Kidney epithelial cell (primary cell): ENCODE results near the gene BANP. TPM values are rescaled to one million over a fixed set of nuclear protein-coding genes. Genes with fewer than 3 reads are reported as not detected.
"Not testable (repeated sequence)": the region's sequence is repeated elsewhere in the genome, so short reads cannot be mapped to it uniquely, and the experiment has no call there.

Source experiments
- DNase-seq: peaks from one replicate; pipeline ENCODE4 v3.0.0-alpha.2; 2010; ENCODE audit warnings: low read depth
- H3K27me3 ChIP-seq: 2 replicates; pipeline ENCODE4 v1.6.0; 2011; ENCODE audit warnings: low read length; ENCODE audit not compliant: control insufficient read depth, insufficient read depth
- H3K36me3 ChIP-seq: 2 replicates; pipeline ENCODE4 v1.5.1; 2011; ENCODE audit warnings: low read length; ENCODE audit not compliant: control insufficient read depth, insufficient read depth
- H3K4me3 ChIP-seq: 2 replicates; pipeline ENCODE4 v1.5.1; 2011; ENCODE audit warnings: low read depth, mild to moderate bottlenecking, control low read depth, low read length
- total RNA-seq: library from RNA; depleted of rRNA; stranded (reverse); fragments of >200 nt; gene quantifications from 2 replicates; pipeline ENCODE4 v1.2.3, GENCODE V29; 2015
- TF ChIP-seq, protein P1 (sequence below): IDR thresholded peaks from 2 replicates; pipeline ENCODE4 v1.5.1; 2011; ENCODE audit warnings: mild to moderate bottlenecking, moderate library complexity, low read length, control low read depth, inconsistent platforms; ENCODE audit not compliant: insufficient read depth, poor library complexity, severe bottlenecking

The BANP gene
- total RNA-seq, 1 donor from 2014 or later, result 25.9 TPM

GRCh38 chr16:87971933-87972332, 20.7 kb downstream of the BANP start:
- no peak for DNase-seq
- H3K27me3 ChIP-seq, result no peaks in the 10 kb centered on the region
- TF ChIP-seq, protein P1, sequence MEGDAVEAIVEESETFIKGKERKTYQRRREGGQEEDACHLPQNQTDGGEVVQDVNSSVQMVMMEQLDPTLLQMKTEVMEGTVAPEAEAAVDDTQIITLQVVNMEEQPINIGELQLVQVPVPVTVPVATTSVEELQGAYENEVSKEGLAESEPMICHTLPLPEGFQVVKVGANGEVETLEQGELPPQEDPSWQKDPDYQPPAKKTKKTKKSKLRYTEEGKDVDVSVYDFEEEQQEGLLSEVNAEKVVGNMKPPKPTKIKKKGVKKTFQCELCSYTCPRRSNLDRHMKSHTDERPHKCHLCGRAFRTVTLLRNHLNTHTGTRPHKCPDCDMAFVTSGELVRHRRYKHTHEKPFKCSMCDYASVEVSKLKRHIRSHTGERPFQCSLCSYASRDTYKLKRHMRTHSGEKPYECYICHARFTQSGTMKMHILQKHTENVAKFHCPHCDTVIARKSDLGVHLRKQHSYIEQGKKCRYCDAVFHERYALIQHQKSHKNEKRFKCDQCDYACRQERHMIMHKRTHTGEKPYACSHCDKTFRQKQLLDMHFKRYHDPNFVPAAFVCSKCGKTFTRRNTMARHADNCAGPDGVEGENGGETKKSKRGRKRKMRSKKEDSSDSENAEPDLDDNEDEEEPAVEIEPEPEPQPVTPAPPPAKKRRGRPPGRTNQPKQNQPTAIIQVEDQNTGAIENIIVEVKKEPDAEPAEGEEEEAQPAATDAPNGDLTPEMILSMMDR, result no peak
- H3K4me3 ChIP-seq, result no peak overlapping the region
- H3K36me3 ChIP-seq, result no peaks in the 10 kb centered on the region

- TF ChIP-seq, protein P1, result no peak
- H3K36me3 ChIP-seq, result no peaks in the 10 kb centered on the region
- H3K27me3 ChIP-seq, result no peaks in the 10 kb centered on the region
- no peak for DNase-seq
- no peak overlapping the region for H3K4me3 ChIP-seq
Measured at GRCh38 chr16:87973717-87974116, 22.5 kb downstream of the BANP start.

DNA sequence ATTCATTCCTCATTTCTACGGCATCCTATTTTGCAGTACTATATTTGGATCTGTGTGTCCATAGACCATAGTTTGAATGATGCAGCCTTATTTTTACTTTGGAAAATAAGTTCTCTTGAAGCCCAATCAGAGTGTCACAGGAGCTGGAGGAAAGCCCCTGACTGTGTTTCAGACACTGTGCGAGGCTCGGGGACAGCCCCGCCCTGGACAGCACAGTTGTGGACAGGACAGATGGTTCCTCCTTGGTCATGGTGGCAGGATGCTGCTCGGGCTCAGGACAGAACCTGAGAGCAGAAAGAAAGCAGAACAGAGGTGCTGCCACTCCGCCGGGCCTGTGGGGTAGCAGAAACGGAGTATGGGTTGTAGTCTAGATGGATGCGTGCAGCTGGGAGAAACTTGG, 22.9 kb downstream of the BANP start:
- no peak for DNase-seq
- TF ChIP-seq, protein P1, result no peak

DNA sequence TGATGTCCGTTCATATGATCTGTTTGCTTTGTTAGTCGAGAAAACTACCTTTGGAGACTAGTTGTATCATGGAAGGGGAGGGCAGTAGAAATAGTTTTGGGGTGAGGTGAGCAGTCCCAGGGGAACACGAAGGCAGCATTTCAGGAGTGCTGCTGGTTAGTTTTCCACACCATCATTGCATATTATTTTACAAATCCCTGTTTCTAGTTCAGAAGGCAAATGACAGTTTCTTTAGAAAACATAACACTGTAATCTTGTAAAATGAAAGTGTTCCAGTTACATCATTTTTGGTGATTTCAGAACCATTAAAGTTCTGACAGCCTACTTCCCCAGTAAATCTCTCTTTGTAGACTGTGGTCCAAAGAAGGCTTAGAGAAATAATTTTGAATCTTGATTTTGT, 25.4 kb downstream of the BANP start:
- TF ChIP-seq, protein P1, result no peak
- no peaks in the 10 kb centered on the region for H3K27me3 ChIP-seq

More for the DNA sequence above, 22.9 kb downstream of the BANP start:
- no peak overlapping the region for H3K4me3 ChIP-seq
- H3K36me3 ChIP-seq, result no peaks in the 10 kb centered on the region
- H3K27me3 ChIP-seq, result no peaks in the 10 kb centered on the region

DNA sequence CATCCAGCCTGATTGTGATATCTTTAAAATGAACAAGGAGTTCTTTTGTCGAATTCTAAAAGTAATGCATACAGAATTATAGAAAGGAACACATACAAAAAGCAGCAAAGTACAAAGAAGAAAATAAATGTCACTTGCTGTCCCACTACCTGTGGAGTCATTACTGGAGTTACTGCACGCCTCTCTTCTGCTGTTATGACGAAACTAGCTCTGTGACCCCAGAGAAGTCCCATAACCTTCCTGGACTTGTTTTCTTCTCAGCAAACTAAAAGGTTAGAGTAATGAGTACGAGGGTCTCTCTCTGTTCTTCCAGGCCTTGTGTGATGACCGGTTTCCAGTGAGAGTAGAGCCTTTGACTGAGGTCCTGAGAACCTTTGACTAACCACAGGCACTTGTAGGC, 26.9 kb downstream of the BANP start:
- no peak overlapping the region for H3K4me3 ChIP-seq
- no peaks in the 10 kb centered on the region for H3K36me3 ChIP-seq
- TF ChIP-seq, protein P1, result no peak
- DNase-seq, result no peak
- H3K27me3 ChIP-seq, result no peaks in the 10 kb centered on the region

More for the DNA sequence above, 25.4 kb downstream of the BANP start:
- DNase-seq, result no peak
- no peak overlapping the region for H3K4me3 ChIP-seq
- H3K36me3 ChIP-seq, result no peaks in the 10 kb centered on the region

GRCh38 chr16:87979352-87979751, 28.1 kb downstream of the BANP start:
- H3K27me3 ChIP-seq, result no peaks in the 10 kb centered on the region
- no peak for DNase-seq
- no peak overlapping the region for H3K4me3 ChIP-seq
- TF ChIP-seq, protein P1, result no peak
- H3K36me3 ChIP-seq, result no peaks in the 10 kb centered on the region

DNA sequence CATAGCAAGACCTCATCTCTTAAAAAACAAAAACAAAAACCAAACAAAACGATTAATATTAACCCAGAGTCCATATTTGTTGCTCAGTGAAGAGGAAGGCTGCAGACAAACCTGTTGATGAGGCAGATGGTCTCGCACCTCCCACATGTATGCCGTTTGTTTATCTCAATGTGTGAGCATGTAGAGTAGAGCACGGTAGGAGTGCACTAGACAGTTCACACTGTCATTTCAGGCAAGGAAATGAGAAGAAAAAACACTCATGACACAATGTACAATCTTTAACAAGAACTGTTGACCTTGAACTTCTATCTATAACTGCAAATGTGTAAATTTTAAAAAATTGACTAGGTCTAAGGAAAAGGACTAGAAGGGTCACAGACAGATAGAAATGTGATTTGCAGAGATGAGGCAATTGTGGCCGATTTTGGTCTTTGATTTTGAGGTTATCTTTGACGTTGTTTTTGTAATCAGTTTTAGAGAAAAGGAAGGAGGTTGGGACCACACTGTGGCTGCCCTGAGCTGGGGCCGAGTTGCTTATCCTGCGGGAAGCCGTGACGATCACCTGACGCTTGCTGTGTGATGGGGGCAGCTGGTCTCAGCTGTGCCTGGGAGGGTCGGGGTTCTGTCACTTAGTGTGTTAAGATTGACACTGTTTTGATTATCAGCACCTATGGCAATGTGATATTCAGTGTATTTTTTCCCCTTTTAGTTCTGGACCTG, 28.8 kb downstream of the BANP start:
- H3K4me3 ChIP-seq, H3K36me3 ChIP-seq, H3K27me3 ChIP-seq, DNase-seq: not testable (repeated sequence)

DNA sequence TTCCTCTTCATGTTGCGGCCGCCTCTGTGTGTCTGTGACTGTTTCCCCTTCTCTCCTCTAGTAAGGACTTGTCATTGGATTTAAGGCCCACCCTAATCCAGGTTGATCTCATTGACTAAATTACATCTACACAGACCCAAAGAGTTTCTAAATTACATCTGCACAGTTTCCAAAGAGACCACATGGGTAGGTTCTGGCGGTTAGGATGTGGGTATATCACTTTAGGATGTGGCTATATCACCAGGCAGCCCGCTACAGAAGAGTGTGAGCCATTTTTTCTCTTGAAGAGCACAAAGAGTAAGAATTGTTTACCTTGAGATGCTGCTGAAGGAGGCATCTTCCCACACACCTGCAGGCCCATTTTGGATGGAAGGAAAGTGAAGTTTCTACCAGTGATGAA, 30.1 kb downstream of the BANP start:
- H3K36me3 ChIP-seq, DNase-seq, H3K4me3 ChIP-seq, H3K27me3 ChIP-seq: not testable (repeated sequence)
